Right atrium auricular region (tissue), 2 donors: Measurements from ENCODE around the gene TPM3. TPM values are rescaled to one million over a fixed set of nuclear protein-coding genes. Genes with fewer than 3 reads are reported as not detected.
A peak's percentile ranks its signal among the peaks of the same experiment; 100 is the strongest.

Experiments
- DNase-seq: peaks from one replicate; pipeline ENCODE4 v3.0.0-alpha.2; 2019; ENCODE audit warnings: low spot score
- H3K27ac ChIP-seq, 2 donors: fragments of 200-600 bp; sonication (generic); 1 replicate in 1 of 2; 2 replicates in 1 of 2; pipeline ENCODE4 v1.5.1; 2016 to 2019
- H3K27me3 ChIP-seq, 2 donors: fragments of 200-600 bp; sonication (generic); one replicate each; pipeline versions ENCODE4 v1.5.1 to v1.6.0; 2017 to 2019
- H3K36me3 ChIP-seq: fragments of 200-600 bp; sonication (generic); one replicate; pipeline ENCODE4 v1.5.1; 2016
- H3K4me1 ChIP-seq, 2 donors: fragments of 200-600 bp; sonication (generic); one replicate each; pipeline versions ENCODE4 v1.5.1 to v1.6.0; 2017 to 2019
- H3K4me3 ChIP-seq, 2 donors: fragments of 200-600 bp; sonication (generic); 1 replicate in 1 of 2; 2 replicates in 1 of 2; pipeline ENCODE4 v1.5.1; 2017 to 2019; ENCODE audit warnings: mild to moderate bottlenecking in 1 of 2, moderate library complexity in 1 of 2
- H3K9me3 ChIP-seq, 2 donors: fragments of 200-600 bp; sonication (generic); one replicate each; pipeline ENCODE4 v1.5.1; 2019
- total RNA-seq, 2 donors: library from RNA; depleted of rRNA; stranded (reverse); fragments of >200 nt; gene quantifications; one replicate each; pipeline ENCODE4 v1.1.0, GENCODE V29; 2016
- TF ChIP-seq, protein P1 (sequence below), 2 donors: fragments of 200-600 bp; sonication (generic); IDR thresholded peaks; one replicate each; pipeline ENCODE4 v1.5.1; 2019; ENCODE audit warnings: antibody characterized with exemption in 2 of 2

TPM3 gene
- total RNA-seq, 2 donors from 2014 or later, result 469 to 975 TPM

DNA sequence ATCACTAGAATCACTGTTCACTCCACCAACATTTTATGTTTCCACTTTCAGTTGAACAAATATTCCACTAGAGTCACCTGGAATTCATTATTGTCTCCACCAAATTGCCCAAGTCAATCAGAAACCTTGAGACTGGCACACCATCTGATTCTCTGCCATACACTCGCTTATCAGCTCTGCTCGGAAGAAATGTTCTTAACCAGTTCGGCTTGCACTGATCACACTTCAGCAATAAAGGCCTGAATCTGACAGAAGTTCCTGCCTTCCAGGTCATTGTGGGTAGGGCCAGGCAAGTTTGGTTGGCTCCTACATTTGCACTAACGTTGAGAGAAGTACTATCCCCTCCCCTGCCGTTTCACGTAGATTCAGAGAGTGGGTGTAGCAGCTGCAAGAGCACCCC, 10.0 kb downstream of the TPM3 start:
- H3K27ac ChIP-seq, result peak overlapping the region; percentile 86 to 87
- H3K4me1 ChIP-seq, result peaks cover 0 to 65% of the 10 kb centered on the region in 2 donors
- TF ChIP-seq, protein P1, sequence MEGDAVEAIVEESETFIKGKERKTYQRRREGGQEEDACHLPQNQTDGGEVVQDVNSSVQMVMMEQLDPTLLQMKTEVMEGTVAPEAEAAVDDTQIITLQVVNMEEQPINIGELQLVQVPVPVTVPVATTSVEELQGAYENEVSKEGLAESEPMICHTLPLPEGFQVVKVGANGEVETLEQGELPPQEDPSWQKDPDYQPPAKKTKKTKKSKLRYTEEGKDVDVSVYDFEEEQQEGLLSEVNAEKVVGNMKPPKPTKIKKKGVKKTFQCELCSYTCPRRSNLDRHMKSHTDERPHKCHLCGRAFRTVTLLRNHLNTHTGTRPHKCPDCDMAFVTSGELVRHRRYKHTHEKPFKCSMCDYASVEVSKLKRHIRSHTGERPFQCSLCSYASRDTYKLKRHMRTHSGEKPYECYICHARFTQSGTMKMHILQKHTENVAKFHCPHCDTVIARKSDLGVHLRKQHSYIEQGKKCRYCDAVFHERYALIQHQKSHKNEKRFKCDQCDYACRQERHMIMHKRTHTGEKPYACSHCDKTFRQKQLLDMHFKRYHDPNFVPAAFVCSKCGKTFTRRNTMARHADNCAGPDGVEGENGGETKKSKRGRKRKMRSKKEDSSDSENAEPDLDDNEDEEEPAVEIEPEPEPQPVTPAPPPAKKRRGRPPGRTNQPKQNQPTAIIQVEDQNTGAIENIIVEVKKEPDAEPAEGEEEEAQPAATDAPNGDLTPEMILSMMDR (IDR thresholded peaks at IDR 0.05), result no peak
- no peaks in the 10 kb centered on the region for H3K27me3 ChIP-seq
- peaks cover 41% of the 10 kb centered on the region for H3K36me3 ChIP-seq
- no peaks in the 10 kb centered on the region for H3K9me3 ChIP-seq
- H3K4me3 ChIP-seq, result peak overlapping the region; percentile 75 to 85
- DNase-seq, result no peak

DNA sequence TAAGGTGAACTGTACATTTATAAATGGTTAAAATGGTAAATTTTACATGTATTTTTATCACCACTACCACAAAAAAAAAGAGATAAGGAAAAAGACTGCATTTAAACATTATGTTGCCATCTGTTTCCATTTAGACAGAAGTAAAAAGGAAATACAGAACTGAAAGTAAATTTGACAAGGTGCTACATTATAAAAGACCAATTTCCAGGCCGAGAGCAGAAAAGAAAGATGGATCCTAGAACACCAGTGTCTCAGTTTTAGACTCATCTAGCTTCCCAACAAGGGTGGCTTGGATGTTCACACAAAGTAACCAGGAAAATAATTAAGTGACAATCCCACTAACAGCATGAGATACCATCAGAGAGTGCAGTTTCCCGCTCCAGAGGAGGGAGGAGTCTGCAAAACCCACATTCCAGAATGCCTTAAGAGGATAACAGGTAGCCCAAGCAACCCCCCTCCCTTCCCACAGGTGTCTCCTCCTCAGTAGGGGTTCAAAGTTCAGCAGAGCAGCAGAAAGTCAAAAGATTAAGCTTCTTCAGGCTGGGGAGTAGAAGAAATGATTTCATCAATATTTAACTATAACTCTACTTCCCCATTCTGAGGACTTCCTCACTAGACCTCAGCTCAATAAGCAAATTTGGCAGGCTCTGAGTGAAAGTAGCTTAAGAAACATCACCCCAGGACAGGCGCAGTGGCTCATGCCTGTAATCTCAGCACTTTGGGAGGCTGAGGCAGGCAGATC, 11.8 kb downstream of the TPM3 start:
- Histone ChIP-seq H3K27ac (no peak overlapping the region), H3K9me3 (no peaks in the 10 kb centered on the region), H3K4me1 (peaks cover 0 to 79% of the 10 kb centered on the region in 2 donors), H3K4me3 (no peak overlapping the region), H3K27me3 (no peaks in the 10 kb centered on the region), H3K36me3 (peaks cover 44% of the 10 kb centered on the region)
- TF ChIP-seq, protein P1 (IDR thresholded peaks at IDR 0.05), result no peak
- DNase-seq, result no peak

DNA sequence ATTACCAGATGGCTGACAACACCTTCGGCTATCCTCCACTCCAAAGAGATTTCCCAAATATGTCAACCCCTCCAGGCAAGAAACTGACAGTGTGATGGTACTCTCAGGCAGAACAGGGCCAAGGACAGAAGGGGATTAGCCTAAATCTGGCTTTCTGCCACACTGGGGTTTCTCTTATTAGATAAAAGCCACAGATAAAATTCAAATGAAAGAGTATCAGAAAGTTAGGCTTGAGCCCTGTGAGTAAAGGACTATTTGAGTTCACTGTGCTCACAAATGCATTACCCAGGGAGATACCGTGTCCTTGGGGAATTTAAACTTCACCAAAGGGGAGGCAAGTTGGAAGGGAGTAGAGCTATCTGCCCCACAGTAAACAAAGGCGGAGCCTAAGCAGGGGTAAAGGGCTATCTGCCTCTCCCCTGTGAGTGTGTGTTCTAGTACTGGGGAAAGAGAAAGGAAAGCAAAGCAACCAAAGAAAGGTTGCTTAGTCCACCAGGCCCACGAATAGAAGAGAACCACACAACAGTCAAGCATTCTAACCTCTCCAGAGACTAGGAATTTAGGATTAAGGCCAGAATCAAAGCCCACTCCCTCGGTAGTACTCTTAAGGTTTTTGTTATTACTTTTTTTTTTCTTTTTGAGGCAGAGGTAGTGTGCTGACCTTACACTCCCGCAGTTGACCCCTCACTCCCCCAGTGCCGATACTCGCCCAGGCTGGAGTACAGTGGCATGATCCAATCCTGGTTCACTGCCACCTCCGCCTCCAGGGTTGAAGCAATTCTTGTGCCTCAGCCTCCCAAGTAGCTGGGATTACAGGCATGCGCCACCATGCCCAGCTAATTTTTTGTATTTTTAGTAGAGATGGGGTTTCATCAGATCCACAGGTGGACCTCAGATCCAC, 12.7 kb downstream of the TPM3 start:
- no peak overlapping the region for H3K4me3 ChIP-seq
- no peak for DNase-seq
- peaks cover 54% of the 10 kb centered on the region for H3K36me3 ChIP-seq

DNA sequence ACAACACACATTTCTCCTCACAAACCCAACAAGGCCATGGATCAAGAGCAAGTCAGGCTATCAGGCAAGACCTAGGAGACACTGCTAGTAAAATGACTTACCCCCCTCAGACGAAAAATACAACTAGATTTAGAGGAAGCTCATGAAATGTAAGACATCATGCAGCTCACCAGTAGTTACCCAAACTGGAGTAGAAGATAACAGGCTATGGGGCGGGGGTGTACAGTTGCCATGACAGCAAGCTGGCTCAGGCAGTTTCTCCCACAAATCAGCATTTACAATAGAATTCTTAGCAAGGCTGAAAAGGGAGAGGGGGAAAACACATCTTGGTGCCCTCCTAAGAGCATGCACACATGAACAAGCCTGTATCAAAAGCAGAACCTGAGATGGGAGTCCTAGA, 13.9 kb downstream of the TPM3 start:
- peak overlapping the region in 1 of 2 donors; percentile 32 for H3K27ac ChIP-seq
- H3K9me3 ChIP-seq, result no peaks in the 10 kb centered on the region
- H3K36me3 ChIP-seq, result peaks cover 65% of the 10 kb centered on the region

More for the DNA sequence above, 12.7 kb downstream of the TPM3 start:
- H3K4me1 ChIP-seq, result peaks cover 0 to 79% of the 10 kb centered on the region in 2 donors
- H3K27me3 ChIP-seq, result no peaks in the 10 kb centered on the region
- no peaks in the 10 kb centered on the region for H3K9me3 ChIP-seq
- peak overlapping the region; percentile 34 to 59 for H3K27ac ChIP-seq
- TF ChIP-seq, protein P1 (IDR thresholded peaks at IDR 0.05), result no peak

DNA sequence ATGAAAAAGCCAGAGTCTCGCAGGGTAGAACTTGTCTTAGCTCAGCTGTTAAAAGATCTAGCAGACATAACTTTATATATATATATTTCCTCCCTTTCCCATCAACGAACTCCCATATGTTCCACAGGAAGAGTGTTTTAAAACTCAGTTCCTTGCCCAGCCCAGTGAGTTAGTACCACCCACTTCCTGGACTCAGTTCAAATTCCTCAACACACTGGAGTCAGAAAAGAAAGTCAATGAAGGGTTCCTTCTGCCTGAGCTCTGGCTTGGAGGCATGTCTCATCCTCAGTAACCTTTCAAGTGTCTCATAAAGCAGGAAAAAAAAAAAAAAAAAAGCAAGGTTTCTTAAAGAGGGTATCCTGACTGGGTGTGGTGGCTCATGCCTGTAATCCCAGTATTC, 15.6 kb downstream of the TPM3 start:
- Histone ChIP-seq H3K27ac (peak overlapping the region in 1 of 2 donors; percentile 18), H3K4me3 (no peak overlapping the region), H3K9me3 (no peaks in the 10 kb centered on the region), H3K4me1 (peaks cover 0 to 58% of the 10 kb centered on the region in 2 donors), H3K27me3 (no peaks in the 10 kb centered on the region), H3K36me3 (peaks cover 82% of the 10 kb centered on the region)
- no peak for DNase-seq
- TF ChIP-seq, protein P1 (IDR thresholded peaks at IDR 0.05), result no peak

More for the DNA sequence above, 13.9 kb downstream of the TPM3 start:
- Histone ChIP-seq H3K4me3 (no peak overlapping the region), H3K27me3 (no peaks in the 10 kb centered on the region), H3K4me1 (peaks cover 0 to 71% of the 10 kb centered on the region in 2 donors)
- no peak for DNase-seq
- TF ChIP-seq, protein P1 (IDR thresholded peaks at IDR 0.05), result no peak
